ENCODE data around the gene TRIM34. TPM values are rescaled to one million over a fixed set of nuclear protein-coding genes. Genes with fewer than 3 reads are reported as not detected.
"Not testable (repeated sequence)": the region's sequence is repeated elsewhere in the genome, so short reads cannot be mapped to it uniquely, and the experiment has no call there.

Gene TRIM34
- total RNA-seq, 1 donor from 2014 or later, result 25.9 TPM

DNA sequence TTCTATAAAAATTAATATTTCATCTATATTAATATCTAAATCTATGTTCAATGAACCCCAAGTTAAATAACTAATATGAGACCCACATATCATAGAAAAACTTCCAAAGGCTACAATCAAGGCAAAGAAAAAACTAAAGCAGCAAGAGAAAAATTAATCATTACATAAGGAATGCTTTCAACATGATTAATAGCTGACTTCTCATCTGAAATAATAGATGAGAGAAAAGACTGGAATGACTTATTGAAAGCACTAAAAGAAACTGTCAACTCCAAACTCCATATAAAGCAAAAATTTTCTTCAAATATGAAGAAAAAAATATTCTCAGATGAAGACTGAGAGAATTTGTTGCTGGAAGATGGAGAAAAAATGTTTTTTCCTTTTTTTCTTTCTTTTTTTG lies 47.0 kb downstream of the TRIM34 start:
- Mint-ChIP-seq H3K27me3 (no peaks in the 10 kb centered on the region), H3K27ac (no peak overlapping the region), H3K36me3 (ENCODE audit: low read depth) (peaks cover 63% of the 10 kb centered on the region), H3K9me3 (no peaks in the 10 kb centered on the region), H3K4me1 (peaks cover 4% of the 10 kb centered on the region), H3K4me3 (no peak overlapping the region)
- ChIA-PET POLR2A (no interaction called here), CTCF (interaction anchor here (0.9 kb wide), 1 partner anchor 11 kb away, joined by 3 read pairs; no protein-coding TSS in a partner anchor)
- intact Hi-C loops (cut with micrococcal nuclease), result loop anchor here (5.0 kb wide), 1 partner anchor 40 kb away; no protein-coding TSS in a partner anchor
- DNase-seq (no peak), ATAC-seq (ENCODE audit: low read depth) (no peak)
- TF ChIP-seq, protein P1, sequence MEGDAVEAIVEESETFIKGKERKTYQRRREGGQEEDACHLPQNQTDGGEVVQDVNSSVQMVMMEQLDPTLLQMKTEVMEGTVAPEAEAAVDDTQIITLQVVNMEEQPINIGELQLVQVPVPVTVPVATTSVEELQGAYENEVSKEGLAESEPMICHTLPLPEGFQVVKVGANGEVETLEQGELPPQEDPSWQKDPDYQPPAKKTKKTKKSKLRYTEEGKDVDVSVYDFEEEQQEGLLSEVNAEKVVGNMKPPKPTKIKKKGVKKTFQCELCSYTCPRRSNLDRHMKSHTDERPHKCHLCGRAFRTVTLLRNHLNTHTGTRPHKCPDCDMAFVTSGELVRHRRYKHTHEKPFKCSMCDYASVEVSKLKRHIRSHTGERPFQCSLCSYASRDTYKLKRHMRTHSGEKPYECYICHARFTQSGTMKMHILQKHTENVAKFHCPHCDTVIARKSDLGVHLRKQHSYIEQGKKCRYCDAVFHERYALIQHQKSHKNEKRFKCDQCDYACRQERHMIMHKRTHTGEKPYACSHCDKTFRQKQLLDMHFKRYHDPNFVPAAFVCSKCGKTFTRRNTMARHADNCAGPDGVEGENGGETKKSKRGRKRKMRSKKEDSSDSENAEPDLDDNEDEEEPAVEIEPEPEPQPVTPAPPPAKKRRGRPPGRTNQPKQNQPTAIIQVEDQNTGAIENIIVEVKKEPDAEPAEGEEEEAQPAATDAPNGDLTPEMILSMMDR (IDR thresholded peaks at IDR 0.05), result no peak

DNA sequence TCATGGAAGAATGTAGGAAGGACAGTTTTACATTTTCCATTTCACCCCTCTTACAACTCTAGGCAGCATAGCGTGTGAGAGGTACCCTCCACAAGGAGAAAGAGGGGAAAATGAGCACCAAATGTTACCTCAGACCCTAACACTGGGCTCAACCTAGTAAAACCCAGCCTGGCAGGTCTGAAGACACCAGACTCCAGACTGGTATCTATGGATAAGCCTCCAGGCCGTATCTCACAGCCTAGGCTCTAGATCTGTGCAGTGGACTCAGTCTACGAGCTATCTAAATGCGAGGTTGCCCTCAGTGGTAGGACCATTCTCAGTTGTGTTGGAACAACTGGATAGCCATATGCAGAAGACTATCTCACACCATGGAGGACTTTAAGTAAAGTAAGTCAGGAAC lies 49.6 kb downstream of the TRIM34 start:
- H3K4me1 Mint-ChIP-seq, result peaks cover 4% of the 10 kb centered on the region
- POLR2A ChIA-PET, result no interaction called here
- intact Hi-C loops (cut with micrococcal nuclease), result loop anchor here (5.0 kb wide), 1 partner anchor 38 kb away; no protein-coding TSS in a partner anchor

DNA sequence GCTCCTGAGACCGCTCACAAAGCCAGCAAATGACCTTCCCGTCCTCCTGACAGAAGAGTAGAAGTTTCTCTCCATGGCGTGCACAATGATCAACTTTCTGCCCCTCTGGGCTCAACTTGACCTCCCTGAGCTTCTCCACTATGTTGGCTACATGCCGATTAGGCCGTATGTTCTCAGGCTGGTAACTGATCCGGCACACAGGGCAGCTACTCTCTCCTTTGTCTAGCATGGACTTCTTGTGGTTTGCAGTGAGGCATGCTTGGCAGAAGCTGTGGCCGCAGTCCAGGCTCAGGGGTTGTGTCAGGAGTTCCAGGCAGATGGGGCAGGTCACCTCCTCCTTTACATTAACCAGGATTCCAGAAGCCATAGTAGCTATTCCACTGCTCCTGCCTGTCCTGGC lies 55.0 kb downstream of the TRIM34 start:
- POLR2A ChIA-PET, result no interaction called here
- DNase-seq (no peak), ATAC-seq (ENCODE audit: low read depth) (no peak)
- CTCF ChIA-PET, result no interaction called here
- intact Hi-C loops (cut with micrococcal nuclease), result no loop called here
- Mint-ChIP-seq H3K4me1 (peaks cover 23% of the 10 kb centered on the region), H3K27me3 (no peaks in the 10 kb centered on the region), H3K9me3 (no peaks in the 10 kb centered on the region), H3K27ac (no peak overlapping the region), H3K36me3 (ENCODE audit: low read depth) (peaks cover 65% of the 10 kb centered on the region), H3K4me3 (no peak overlapping the region)
- TF ChIP-seq, protein P1 (IDR thresholded peaks at IDR 0.05), result no peak

More for the DNA sequence above, 49.6 kb downstream of the TRIM34 start:
- H3K9me3 Mint-ChIP-seq, result no peaks in the 10 kb centered on the region
- ATAC-seq (ENCODE audit: low read depth), result no peak
- peaks cover 65% of the 10 kb centered on the region for H3K36me3 Mint-ChIP-seq (ENCODE audit: low read depth)
- CTCF ChIA-PET, result no interaction called here
- TF ChIP-seq, protein P1 (IDR thresholded peaks at IDR 0.05), result no peak
- no peaks in the 10 kb centered on the region for H3K27me3 Mint-ChIP-seq
- no peak overlapping the region for H3K4me3 Mint-ChIP-seq
- H3K27ac Mint-ChIP-seq, result no peak overlapping the region
- DNase-seq, result no peak

DNA sequence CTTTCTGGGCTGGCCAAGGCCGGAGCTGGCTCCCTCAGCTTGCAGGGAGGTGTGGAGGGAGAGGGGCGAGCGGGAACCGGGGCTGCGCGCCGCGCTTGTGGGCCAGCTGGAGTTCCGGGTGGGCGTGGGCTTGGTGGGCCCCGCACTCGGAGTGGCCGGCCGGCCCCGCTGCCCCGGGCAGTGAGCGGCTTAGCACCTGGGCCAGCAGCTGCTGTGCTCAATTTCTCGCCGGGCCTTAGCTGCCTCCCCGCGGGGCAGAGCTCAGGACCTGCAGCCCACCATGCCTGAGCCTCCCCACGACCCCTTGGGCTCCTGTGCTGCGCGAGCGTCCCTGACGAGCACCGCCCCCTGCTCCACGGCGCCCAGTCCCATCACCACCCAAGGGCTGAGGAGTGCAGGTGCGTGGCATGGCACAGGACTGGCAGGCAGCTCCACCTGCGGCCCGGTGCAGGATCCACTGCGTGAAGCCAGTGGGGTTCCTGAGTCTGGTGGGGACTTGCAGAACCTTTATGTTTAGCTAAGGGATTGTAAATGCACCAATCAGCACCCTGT lies 58.2 kb downstream of the TRIM34 start:
- ChIA-PET CTCF (interaction anchor here (1.1 to 4.3 kb wide), 5 partner anchors 11 to 127 kb away, joined by 3 to 52 read pairs (median 20); partner anchors contain the start of gene OR52N2), POLR2A (interaction anchor here (2.8 to 3.6 kb wide), 2 partner anchors 18 to 22 kb away, joined by 14 to 36 read pairs; no protein-coding TSS in a partner anchor)
- DNase-seq; H3K27me3 Mint-ChIP-seq; ATAC-seq (ENCODE audit: low read depth); intact Hi-C loops (cut with micrococcal nuclease); H3K27ac Mint-ChIP-seq; H3K9me3 Mint-ChIP-seq: not testable (repeated sequence)
- Mint-ChIP-seq H3K4me3 (peak overlapping the region; percentile 93), H3K4me1 (peaks cover 39% of the 10 kb centered on the region), H3K36me3 (ENCODE audit: low read depth) (peaks cover 47% of the 10 kb centered on the region)

DNA sequence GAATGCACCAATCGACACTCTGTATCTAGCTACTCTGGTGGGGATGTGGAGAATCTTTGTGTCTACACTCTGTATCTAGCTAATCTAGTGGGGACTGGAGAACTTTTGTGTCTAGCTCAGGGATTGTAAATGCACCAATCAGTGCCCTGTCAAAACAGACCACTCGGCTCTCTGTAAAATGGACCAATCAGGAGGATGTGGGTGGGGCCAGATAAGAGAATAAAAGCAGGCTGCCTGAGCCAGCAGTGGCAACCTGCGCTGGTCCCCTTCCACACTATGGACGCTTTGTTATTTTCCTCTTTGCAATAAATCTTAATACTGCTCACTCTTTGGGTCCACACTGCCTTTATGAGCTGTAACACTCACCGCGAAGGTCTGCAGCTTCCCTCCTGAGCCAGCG lies 58.8 kb downstream of the TRIM34 start:
- not testable (repeated sequence) for DNase-seq; ATAC-seq (ENCODE audit: low read depth); H3K9me3 Mint-ChIP-seq; H3K27me3 Mint-ChIP-seq
- Mint-ChIP-seq H3K27ac (peak overlapping the region; percentile 93), H3K4me1 (peaks cover 45% of the 10 kb centered on the region), H3K4me3 (peak overlapping the region; percentile 93), H3K36me3 (ENCODE audit: low read depth) (peaks cover 40% of the 10 kb centered on the region)
- CTCF ChIA-PET, result interaction anchor here (0.6 to 4.3 kb wide), 10 partner anchors 9 to 126 kb away, joined by 3 to 52 read pairs (median 12); partner anchors contain the start of gene OR52N2
- intact Hi-C loops (cut with micrococcal nuclease), result loop anchor here (1.0 to 2.0 kb wide), 8 partner anchors 17 to 552 kb away; partner anchors contain the start of genes OR52N2 and TRIM34
- POLR2A ChIA-PET, result interaction anchor here (1.2 to 3.6 kb wide), 5 partner anchors 17 to 83 kb away, joined by 3 to 36 read pairs (median 14); no protein-coding TSS in a partner anchor

DNA sequence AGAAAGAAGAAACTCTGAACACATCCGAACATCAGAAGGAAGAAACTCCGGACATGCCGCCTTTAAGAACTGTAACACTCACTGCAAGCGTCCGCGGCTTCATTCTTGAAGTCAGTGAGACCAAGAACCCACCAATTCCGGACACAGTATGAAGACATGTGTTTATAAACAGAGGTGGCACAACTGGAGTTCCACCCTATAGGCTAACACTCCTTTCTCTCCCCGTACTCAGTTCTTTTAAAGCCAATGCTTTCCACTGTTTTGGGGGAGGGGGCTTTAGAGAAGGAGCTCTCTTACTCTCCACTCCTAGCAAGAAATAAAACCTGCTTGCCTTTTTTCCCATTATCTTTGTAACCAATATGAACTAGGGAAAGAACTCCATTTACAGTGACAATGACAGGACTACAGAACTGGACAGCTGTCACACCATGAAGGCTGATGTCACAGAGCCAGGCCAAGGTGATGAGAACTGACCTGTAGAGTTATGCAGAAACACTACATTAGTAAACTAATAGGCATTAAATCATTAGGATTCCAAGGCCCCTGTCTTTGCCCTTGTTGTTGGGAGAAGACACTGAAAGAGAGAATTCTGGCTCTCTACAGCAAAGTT lies 59.3 kb downstream of the TRIM34 start:
- H3K9me3 Mint-ChIP-seq, result no peaks in the 10 kb centered on the region
- peak; percentile 2 for ATAC-seq (ENCODE audit: low read depth)
- no peaks in the 10 kb centered on the region for H3K27me3 Mint-ChIP-seq
- H3K27ac Mint-ChIP-seq, result peak overlapping the region; percentile 93
- POLR2A ChIA-PET, result interaction anchor here (0.6 to 3.6 kb wide), 10 partner anchors 12 to 732 kb away, joined by 3 to 36 read pairs (median 6); no protein-coding TSS in a partner anchor
- peaks cover 35% of the 10 kb centered on the region for H3K36me3 Mint-ChIP-seq (ENCODE audit: low read depth)
- peaks cover 50% of the 10 kb centered on the region for H3K4me1 Mint-ChIP-seq
- no peak for DNase-seq
- intact Hi-C loops (cut with micrococcal nuclease), result loop anchor here (1.0 to 2.0 kb wide), 8 partner anchors 17 to 551 kb away; partner anchors contain the start of genes OR52N2 and TRIM34
- TF ChIP-seq, protein P1 (IDR thresholded peaks at IDR 0.05), result no peak
- CTCF ChIA-PET, result interaction anchor here (0.6 to 4.3 kb wide), 19 partner anchors 9 to 667 kb away, joined by 3 to 52 read pairs (median 5); partner anchors contain the start of genes OR52N2 and TRIM34
- peak overlapping the region; percentile 93 for H3K4me3 Mint-ChIP-seq

Data from activated B cell treated with CpG ODN at 0.5 μM for 24 hours (primary cell).